HepG2 (cell line): ENCODE data around the gene ACAT2. TPM values are rescaled to one million over a fixed set of nuclear protein-coding genes. Genes with fewer than 3 reads are reported as not detected.

Source experiments
- PAWR ChIP-seq: sonication (generic); formaldehyde crosslinking; IDR thresholded peaks from 2 replicates; pipeline ENCODE4 v1.4.0; 2020; ENCODE audit warnings: missing genetic modification reagents, mild to moderate bottlenecking, borderline replicate concordance
- polyA plus RNA-seq, 8 experiments: library from polyadenylated mRNA; depleted of rRNA in 3 of 8; stranded (reverse) in 7 of 8; unstranded in 1 of 8; fragments of >200 nt; fragmentation: Illumina TruSeq in 4 of 8; extraction: Trizol in 4 of 8; gene quantifications; 2 replicates each; pipeline versions ENCODE4 v1.2.1 to v1.2.3, GENCODE V29; 2011 to 2016; ENCODE audit warnings: low read depth in 4 of 8, missing spikeins in 1 of 8, mixed read lengths in 1 of 8; ENCODE audit not compliant: insufficient read depth in 1 of 8
- total RNA-seq, 5 experiments: library from RNA; depleted of rRNA; stranded (reverse); fragments of >200 nt; fragmentation: Illumina TruSeq; extraction: Trizol; gene quantifications; 2 replicates each; pipeline ENCODE4 v1.2.3, GENCODE V29; 2016; ENCODE audit warnings: low read depth in 1 of 5
- TF ChIP-seq, protein P1 (sequence below): sonication (generic); formaldehyde crosslinking; IDR thresholded peaks from 2 replicates; pipeline ENCODE4 v1.5.1; 2020; ENCODE audit warnings: missing genetic modification reagents, mild to moderate bottlenecking, borderline replicate concordance
- TF ChIP-seq, protein P2 (sequence below): sonication (generic); formaldehyde crosslinking; IDR thresholded peaks from 2 replicates; pipeline ENCODE4 v1.4.0; 2020; ENCODE audit warnings: missing genetic modification reagents, mild to moderate bottlenecking, borderline replicate concordance
- TF ChIP-seq, protein P3 (sequence below): sonication (generic); formaldehyde crosslinking; IDR thresholded peaks from 2 replicates; pipeline ENCODE4 v1.8.0; 2022; ENCODE audit warnings: missing genetic modification reagents, mild to moderate bottlenecking, moderate library complexity, borderline replicate concordance
- TF ChIP-seq, protein P4 (sequence below): sonication (generic); formaldehyde crosslinking; IDR thresholded peaks from 2 replicates; pipeline ENCODE4 v1.5.0; 2020; ENCODE audit warnings: mild to moderate bottlenecking, missing genetic modification reagents, borderline replicate concordance

Gene ACAT2
- total and polyA plus RNA-seq, 2 of the 13 experiments (the other 11 are each of a cell fraction or from before 2014, with no cell fraction given), result 121 to 534 TPM

DNA sequence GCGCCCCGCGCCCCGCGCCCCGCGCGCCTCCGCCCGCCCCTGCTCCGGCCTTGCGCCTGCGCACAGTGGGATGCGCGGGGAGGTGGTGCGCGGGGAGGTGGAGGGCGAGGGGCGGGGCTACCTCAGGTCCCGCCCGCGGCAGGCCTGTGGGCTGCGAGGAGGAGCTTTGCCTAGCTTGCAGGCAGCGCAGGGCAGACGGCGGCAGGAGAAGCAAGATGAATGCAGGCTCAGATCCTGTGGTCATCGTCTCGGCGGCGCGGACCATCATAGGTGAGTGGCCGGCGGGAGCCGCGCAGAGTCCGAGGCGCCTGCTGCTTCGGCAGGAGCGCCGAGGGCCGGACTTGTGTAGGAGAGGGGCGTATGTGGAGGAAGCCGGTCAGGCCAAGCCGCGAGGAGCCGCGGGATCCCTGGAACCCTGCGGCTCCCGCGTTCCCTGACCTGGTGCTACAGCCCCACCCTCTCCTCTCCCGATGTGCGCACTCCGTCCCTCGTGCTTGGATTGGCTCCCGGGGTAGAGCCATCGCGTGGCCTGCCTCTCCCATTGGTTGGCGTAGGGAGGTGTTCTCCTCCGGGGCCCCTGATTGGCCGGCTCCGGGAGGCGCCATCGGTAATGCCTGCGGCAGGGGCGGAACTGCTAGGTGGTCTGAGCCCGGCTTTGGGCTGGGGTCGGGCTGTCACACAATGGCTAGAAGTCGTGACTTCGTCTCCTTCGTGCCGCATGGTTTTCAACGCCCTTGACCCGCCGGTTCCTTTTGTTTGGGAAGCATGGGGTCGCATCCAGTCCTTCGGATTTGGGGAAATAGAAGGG, at the start of gene ACAT2 (continued):
- TF ChIP-seq, protein P1, sequence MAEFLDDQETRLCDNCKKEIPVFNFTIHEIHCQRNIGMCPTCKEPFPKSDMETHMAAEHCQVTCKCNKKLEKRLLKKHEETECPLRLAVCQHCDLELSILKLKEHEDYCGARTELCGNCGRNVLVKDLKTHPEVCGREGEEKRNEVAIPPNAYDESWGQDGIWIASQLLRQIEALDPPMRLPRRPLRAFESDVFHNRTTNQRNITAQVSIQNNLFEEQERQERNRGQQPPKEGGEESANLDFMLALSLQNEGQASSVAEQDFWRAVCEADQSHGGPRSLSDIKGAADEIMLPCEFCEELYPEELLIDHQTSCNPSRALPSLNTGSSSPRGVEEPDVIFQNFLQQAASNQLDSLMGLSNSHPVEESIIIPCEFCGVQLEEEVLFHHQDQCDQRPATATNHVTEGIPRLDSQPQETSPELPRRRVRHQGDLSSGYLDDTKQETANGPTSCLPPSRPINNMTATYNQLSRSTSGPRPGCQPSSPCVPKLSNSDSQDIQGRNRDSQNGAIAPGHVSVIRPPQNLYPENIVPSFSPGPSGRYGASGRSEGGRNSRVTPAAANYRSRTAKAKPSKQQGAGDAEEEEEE (CRISPR knock-in tag), result no peak; the same call in 1 of the 2 replicates
- TF ChIP-seq, protein P2, sequence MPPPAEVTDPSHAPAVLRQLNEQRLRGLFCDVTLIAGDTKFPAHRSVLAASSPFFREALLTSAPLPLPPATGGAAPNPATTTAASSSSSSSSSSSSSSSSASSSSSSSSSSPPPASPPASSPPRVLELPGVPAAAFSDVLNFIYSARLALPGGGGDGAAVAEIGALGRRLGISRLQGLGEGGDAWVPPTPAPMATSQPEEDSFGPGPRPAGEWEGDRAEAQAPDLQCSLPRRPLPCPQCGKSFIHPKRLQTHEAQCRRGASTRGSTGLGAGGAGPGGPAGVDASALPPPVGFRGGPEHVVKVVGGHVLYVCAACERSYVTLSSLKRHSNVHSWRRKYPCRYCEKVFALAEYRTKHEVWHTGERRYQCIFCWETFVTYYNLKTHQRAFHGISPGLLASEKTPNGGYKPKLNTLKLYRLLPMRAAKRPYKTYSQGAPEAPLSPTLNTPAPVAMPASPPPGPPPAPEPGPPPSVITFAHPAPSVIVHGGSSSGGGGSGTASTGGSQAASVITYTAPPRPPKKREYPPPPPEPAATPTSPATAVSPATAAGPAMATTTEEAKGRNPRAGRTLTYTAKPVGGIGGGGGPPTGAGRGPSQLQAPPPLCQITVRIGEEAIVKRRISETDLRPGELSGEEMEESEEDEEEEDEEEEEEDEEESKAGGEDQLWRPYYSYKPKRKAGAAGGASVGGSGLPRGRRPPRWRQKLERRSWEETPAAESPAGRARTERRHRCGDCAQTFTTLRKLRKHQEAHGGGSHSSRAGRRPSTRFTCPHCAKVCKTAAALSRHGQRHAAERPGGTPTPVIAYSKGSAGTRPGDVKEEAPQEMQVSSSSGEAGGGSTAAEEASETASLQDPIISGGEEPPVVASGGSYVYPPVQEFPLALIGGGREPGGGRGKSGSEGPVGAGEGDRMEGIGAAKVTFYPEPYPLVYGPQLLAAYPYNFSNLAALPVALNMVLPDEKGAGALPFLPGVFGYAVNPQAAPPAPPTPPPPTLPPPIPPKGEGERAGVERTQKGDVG, result peak; percentile 65; the same call in 1 of the 2 replicates
- TF ChIP-seq, protein P3, sequence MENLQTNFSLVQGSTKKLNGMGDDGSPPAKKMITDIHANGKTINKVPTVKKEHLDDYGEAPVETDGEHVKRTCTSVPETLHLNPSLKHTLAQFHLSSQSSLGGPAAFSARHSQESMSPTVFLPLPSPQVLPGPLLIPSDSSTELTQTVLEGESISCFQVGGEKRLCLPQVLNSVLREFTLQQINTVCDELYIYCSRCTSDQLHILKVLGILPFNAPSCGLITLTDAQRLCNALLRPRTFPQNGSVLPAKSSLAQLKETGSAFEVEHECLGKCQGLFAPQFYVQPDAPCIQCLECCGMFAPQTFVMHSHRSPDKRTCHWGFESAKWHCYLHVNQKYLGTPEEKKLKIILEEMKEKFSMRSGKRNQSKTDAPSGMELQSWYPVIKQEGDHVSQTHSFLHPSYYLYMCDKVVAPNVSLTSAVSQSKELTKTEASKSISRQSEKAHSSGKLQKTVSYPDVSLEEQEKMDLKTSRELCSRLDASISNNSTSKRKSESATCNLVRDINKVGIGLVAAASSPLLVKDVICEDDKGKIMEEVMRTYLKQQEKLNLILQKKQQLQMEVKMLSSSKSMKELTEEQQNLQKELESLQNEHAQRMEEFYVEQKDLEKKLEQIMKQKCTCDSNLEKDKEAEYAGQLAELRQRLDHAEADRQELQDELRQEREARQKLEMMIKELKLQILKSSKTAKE, result no peak; the same call in 1 of the 2 replicates
- TF ChIP-seq PAWR (CRISPR knock-in tag), result peak; percentile 88; the same call in 1 of the 2 replicates
- TF ChIP-seq, protein P4, sequence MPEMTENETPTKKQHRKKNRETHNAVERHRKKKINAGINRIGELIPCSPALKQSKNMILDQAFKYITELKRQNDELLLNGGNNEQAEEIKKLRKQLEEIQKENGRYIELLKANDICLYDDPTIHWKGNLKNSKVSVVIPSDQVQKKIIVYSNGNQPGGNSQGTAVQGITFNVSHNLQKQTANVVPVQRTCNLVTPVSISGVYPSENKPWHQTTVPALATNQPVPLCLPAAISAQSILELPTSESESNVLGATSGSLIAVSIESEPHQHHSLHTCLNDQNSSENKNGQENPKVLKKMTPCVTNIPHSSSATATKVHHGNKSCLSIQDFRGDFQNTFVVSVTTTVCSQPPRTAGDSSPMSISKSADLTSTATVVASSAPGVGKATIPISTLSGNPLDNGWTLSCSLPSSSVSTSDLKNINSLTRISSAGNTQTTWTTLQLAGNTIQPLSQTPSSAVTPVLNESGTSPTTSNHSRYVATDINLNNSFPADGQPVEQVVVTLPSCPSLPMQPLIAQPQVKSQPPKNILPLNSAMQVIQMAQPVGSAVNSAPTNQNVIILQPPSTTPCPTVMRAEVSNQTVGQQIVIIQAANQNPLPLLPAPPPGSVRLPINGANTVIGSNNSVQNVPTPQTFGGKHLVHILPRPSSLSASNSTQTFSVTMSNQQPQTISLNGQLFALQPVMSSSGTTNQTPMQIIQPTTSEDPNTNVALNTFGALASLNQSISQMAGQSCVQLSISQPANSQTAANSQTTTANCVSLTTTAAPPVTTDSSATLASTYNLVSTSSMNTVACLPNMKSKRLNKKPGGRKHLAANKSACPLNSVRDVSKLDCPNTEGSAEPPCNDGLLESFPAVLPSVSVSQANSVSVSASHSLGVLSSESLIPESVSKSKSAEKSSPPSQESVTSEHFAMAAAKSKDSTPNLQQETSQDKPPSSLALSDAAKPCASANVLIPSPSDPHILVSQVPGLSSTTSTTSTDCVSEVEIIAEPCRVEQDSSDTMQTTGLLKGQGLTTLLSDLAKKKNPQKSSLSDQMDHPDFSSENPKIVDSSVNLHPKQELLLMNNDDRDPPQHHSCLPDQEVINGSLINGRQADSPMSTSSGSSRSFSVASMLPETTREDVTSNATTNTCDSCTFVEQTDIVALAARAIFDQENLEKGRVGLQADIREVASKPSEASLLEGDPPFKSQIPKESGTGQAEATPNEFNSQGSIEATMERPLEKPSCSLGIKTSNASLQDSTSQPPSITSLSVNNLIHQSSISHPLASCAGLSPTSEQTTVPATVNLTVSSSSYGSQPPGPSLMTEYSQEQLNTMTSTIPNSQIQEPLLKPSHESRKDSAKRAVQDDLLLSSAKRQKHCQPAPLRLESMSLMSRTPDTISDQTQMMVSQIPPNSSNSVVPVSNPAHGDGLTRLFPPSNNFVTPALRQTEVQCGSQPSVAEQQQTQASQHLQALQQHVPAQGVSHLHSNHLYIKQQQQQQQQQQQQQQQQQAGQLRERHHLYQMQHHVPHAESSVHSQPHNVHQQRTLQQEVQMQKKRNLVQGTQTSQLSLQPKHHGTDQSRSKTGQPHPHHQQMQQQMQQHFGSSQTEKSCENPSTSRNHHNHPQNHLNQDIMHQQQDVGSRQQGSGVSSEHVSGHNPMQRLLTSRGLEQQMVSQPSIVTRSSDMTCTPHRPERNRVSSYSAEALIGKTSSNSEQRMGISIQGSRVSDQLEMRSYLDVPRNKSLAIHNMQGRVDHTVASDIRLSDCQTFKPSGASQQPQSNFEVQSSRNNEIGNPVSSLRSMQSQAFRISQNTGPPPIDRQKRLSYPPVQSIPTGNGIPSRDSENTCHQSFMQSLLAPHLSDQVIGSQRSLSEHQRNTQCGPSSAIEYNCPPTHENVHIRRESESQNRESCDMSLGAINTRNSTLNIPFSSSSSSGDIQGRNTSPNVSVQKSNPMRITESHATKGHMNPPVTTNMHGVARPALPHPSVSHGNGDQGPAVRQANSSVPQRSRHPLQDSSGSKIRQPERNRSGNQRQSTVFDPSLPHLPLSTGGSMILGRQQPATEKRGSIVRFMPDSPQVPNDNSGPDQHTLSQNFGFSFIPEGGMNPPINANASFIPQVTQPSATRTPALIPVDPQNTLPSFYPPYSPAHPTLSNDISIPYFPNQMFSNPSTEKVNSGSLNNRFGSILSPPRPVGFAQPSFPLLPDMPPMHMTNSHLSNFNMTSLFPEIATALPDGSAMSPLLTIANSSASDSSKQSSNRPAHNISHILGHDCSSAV (CRISPR knock-in tag), result peak; percentile 91; the same call in 1 of the 2 replicates
